C1 segment of cervical spinal cord (tissue), 14 donors: ENCODE data around the gene UMAD1.
"Not testable (repeated sequence)": the region's sequence is repeated elsewhere in the genome, so short reads cannot be mapped to it uniquely, and the experiment has no call there.

Source experiments
- DNase-seq, 14 donors: peaks; one replicate each; lab custom pipeline; 2025; lab: John Stamatoyannopoulos, UW

UMAD1 gene

DNA sequence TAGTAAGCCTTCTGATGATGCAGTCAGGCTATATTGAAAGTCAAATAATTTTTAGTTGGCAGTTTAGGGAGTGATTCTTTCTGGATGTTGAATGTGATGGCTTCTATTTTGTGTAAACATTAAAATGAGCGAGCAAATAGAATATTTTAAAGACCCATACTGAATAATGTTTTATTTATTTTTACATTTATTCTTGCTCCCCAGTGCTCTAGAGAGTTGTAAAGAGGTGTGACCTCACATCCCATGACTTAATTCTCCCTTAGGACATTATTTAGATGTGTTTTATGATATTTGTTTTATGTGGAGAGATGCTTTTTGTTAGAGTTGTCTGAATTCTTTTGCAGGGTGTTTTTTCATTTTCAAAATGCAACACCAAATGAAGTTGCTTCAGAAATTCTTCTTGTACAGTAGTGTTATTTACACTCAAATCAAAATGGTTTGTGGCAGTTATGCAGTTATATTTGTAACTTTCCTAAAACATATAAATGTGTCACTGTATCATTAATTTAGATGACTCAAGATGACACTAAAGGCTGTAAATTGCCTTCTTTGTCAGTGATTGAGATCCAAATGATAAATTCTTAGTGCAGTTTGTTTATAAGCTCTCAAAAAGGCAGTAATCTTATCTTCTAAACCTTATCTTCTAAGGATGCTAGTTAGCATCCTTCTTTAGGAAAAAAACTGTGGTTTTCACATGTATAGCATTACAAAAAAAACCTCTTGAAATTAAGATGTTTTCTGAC, 12.4 kb downstream of the UMAD1 start:
- DNase-seq: no peak

DNA sequence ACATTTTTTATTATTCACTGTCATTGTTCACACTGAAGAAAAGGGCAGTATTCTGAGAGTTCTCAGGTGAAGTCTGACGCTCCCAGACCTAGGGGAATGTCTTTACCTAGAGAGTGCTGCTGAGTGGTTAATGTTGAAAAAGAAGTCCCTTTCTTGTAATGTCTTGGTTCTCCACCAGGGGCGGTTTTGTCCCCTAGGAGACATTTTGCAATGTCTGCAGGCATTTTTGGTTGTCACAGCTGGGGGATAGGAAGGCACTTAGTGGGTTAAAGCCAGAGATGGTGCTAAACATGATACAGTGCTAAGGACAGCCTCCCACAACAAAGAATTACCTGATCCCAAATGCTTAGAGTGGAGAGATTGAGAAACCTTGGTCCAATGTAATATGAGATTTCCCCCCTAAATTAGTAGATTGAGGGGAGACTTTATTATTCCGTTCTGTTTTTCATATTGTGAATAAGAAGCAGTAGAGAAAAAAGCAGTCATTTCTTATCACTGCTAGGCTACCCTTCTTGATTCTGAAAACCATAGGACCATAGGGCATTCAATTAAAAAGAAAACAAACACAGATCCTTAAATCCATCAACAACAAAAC, 13.1 kb downstream of the UMAD1 start:
- DNase-seq: no peak

DNA sequence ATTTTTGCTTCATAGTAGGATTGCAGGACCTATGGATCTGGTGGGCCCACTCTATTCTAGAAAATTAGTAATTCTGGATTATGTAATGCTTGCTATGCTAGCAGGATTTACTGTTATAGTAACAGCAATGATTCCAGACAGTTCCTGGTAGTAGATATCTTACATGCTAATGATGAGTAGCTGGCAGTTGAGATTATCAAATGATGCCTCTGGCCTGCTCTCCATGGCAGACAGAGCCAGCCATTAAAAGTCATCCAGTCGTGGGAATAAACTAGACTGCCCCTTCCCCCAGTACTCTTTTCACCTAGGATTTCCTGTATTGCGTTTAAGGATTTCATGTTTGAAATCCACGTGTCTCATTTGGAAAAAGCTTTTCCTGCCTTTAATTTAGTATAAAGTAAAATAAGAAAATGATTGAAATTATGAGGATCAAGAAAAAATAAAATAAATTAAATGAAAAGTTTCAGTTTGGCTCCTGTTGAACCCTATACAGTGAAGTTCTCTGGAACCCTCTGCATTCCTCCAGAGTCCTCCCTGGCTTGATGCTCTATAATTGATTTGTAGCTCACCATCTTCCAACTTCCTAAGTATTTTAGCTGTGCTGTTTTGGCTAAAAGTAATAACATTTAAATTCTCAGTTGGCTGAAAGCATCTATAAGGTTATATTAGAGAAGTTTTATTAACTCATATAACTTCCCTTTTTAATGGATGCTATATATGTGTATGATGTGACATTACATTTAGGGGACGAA, 14.6 kb downstream of the UMAD1 start:
- no peak for DNase-seq

DNA sequence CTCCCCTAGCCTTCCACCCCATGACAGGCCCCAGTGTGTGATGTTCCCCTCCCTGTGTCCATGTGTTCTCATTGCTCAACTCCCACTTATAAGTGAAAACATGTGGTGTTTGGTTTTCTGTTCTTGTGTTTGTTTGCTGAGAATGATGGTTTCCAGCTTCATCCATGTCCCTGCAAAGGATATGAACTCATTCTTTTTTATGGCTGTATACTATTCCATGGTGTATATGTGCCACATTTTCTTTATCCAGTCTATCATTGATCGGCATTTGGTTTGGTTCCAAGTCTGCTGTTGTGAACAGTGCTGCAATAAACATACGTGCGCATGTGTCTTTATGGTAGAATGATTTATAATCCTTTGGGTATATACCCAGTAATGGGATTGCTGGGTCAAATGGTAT, 15.9 kb downstream of the UMAD1 start:
- DNase-seq: not testable (repeated sequence)

DNA sequence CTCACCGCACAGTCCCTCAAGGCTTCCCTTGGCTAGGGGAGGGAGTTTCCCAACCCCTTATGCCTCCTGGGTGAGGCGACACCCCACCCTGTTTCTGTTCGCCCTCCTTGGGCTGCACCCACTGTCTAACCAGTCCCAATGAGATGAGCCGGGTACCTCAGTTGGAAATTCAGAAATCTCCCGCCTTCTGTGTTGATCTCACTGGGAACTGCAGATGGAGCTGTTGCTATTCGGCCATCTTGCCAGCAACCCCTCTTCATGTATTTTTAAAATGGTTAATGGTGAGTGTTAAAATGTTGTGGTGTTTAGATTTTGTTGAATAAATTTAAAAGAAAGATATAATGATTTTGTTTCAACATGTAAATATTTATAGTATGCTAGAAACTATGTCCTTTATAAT, 22.0 kb downstream of the UMAD1 start:
- no peak for DNase-seq

DNA sequence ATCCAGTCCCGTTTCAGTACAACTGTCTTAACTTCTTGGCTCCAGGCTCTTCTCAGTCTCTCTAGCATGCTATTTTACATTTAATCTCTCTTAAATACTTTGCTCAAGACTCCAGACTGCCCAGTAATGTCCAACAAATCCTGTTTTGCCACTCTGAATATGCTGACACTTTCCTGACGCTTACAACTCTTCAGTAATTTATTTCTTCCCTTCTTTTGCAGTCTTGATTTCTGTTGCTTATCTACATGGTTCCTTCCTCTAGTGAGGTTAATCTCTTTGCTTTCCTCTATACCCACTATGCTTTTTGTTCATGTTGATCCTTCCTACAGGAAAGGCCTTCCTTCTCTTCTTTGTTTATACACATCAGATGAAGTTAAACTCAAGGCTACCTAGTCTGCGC, 23.7 kb downstream of the UMAD1 start:
- no peak for DNase-seq

DNA sequence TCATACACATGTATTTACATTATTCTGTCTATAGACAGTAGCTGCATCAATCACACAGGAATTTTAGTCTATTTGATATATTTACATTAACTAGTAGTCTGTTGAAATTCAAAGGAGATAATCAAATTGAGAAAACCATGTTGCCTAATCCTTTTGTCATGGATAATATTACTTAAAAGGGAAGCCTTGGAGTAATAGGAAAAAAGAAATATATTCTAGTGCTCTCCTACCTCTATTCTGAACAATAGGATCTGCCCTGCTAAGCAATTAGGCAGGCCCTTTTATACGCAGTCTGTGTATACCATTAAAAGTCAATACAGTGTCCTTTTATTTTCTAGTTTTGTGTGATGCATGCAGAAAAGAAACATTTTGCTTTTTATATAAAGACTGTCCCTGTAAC, 24.5 kb downstream of the UMAD1 start:
- no peak for DNase-seq

DNA sequence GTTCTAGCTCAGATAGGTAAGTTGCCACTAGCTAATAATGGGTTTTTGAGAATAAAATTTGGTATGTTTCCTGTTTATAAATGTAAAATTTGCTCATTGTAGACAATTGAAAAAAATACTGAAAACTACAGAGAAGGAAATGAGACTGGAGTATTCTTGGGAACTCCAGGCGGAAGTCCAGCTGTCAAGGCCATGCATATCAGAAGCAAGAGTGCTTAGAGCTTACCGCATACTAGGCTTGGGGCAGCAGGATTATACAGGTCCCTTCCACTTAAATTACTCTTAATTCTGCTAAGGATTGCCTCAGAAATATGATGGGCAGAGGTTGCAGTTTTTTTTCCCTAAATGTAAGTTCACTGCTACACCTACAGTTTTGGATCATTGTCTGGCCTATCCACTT, 26.6 kb downstream of the UMAD1 start:
- DNase-seq: no peak

DNA sequence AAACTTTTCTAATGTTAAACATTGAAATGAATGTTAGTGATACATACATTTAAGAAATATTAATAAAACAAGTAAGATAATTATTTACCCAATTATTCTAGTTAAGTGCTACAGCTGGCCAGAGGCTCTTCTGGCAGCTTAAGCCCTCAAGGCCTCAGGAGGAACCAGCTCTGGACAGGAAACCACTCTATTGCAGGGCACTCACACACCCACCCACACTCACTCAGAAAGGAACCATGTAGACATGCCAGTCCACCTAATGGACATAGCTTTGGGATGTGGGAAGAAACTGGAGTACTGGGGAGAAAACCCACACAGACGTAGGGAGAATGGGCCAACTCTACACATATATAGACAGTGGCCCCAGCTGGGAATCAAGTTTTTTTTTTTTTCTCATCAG, 28.2 kb downstream of the UMAD1 start:
- no peak for DNase-seq

DNA sequence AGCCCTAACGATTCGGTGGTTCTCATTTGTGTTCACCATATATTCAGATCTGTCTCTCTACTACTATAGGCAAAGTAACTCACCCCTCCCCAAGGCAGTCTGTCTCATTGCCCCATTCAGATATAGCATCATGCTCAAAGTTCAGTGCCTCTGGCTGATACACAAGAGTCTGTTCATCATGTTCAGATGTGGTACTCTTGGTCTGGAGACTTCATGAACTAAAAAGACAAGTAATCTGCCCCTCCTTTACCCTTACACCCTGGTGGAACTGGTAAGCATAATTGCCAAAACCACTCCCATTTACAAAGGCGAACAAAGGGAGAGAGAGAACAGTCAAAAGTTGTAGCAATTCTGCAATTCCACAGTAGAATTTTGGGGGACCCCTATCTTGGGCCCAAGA, 29.9 kb downstream of the UMAD1 start:
- DNase-seq: no peak

DNA sequence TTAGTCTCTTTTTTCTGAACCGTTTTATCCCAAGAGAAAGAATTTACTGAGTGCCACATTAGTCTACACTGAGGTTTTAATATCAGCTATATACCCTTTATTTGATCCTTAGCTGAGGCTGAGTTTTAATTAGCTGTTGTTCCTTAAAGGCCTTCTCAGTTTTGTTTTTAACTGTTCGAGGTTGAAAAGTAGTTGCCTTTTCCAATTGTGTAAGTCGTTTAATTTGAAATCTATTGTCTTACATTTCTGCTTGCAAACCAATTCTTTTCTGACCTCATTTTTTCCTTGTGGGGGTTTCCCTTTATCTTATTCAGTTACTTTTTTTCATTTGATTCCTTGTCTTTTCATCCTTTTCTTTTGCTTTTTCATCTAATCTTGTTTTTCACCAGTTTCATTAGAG, 30.8 kb downstream of the UMAD1 start:
- DNase-seq: no peak

DNA sequence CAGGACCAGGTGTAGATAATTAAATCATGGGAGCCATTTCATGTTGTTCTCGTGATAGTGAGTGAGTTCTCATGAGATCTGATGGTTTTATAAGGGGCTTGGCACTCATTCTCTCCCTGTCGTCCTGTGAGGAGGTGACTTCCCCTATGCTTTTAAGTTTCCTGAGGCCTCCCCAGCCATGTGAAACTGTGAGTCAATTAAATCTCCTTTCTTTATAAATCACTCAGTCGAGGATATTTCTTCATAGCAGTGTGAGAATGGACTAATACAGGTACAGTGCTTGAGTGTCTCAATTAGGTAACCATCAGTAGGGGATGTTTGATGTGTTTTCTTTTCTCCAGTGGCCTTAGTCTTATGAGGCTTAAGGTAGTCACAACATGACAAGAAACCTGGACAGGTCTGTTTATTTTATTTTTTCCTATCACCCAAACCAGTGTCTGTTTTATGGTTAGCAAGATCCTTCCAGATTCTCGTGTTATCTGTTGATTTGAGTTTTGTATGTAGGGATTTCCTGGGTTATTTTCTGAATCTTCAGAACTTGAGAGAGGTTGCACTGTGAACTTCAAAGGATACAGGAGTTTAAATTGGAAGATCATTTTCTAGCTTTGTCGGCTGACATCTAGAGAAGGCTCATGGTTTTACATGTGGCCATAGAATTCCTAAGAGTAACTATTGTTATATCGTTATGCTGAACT, 32.1 kb downstream of the UMAD1 start:
- no peak for DNase-seq

DNA sequence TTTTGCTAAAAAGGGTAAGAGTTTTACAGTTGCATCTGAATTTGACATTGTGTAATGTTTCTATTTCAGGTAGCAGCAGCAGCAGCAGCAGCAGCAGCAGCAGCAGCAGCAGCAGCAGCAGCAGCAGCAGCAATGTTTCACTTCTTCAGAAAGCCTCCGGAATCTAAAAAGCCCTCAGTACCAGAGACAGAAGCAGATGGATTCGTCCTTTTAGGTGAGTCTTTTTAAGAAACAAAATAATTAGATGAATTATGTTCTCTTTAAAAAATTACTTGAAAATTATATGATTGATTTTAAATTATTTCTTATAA, 32.6 kb downstream of the UMAD1 start:
- DNase-seq: no peak

DNA sequence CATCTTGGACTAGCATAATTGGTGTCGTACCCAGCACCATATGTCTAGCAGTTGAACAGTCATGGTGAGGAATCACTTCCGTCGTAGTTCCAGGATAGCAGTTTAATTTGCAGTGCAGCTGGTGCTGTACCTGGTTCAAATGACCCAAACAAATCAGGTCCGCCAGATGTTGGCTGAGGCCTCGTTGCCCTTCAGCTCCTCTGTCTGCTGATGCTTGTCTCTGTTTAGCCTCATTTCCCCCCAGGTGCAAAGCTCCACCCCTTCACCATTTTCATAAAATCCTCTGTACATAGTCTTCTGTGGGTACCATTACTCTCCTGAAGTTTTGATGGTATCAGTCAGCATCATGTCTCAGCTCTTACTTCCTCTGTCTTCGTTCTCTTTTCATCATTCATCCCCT, 35.1 kb downstream of the UMAD1 start:
- DNase-seq: no peak

DNA sequence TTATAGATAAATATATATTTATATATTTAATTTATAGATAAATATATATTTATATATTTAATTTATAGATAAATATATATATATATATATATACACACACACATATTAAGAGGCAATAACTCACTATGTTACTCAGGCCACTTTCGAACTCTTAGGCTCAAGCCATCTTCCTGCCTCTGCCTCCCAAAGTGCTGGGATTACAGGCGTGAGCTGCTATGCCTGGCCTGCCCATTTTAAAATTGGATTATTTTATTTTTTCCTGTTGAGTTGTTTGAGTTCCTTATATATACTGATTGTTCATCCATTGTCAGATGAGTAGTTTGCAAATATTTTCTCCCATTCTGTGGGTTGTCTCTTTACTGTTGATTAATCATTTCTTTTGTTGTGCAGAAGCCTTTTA, 39.1 kb downstream of the UMAD1 start:
- not testable (repeated sequence) for DNase-seq

DNA sequence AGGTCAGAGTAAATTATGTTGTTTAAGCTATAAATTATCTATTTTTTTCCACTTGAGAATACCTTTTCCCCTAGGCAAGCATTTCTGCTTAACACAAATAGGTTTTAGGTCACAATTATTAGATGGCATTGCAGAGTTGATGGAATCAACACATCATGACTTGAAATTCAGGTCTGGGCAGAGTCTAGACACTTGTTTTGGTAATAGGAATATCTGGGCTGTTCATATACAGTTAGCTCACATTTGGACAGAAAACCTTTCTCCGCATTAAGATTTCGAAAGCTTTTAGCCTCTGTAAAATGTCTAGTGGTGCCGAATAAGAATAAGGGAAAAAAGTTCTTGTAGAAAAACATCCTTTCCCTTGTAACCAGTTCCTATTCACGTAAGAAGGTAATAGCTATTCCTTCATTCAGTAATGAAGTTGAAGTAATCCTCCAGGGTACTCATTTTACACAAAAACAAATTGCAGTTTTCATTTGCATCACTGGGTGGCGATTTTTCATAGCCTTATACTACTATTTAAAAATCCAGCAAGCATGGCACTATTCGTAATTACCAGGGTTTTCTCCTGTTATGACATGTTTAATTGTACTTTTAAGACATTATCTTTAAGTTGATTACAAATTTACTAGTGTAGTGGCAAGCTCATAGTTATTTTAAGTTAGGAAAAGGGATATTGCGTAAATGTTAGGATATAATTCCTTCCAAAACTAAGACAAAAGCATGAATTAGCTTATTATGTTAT, 40.8 kb downstream of the UMAD1 start:
- DNase-seq: peak in 2 of 14 donors; percentile 40 to 73

DNA sequence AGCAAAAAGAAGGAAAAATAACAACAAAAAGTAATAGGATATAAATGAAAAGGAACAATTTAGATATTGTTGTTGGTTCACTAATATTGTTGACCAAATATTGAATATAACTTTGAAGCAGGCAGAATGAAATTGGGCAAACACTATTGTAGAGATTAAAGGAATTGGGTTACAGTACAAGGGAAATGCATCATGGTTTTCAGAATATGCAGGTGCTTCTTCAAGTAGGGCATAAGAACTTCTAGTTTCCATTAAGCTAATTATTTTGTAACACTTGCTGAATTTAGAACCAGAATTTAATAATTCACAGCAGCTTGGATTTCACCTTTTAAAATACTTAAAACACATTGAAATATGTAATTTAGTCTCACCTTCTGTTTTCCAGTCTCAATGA, 41.4 kb downstream of the UMAD1 start:
- peak in 1 of 14 donors; percentile 61 for DNase-seq

DNA sequence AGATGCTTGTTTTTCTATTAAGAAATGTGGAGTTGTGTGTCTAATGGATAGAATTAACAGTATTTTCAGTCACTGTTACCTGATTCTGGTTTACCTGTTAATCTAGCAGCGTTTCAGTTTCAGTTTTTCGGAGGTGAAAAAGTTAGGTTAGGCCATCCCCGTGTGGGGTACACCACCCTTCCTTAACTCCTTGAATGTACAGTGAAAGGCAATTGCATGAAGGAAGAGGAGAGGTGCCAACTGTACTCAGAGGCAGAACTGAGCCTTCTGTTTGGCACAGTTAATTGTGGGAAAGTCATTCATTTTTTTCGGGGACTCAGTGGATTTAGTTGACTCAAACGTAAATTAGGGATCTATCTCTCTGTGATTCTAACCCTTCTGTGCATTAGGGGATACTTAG, 42.3 kb downstream of the UMAD1 start:
- peak in 1 of 14 donors; percentile 21 for DNase-seq

DNA sequence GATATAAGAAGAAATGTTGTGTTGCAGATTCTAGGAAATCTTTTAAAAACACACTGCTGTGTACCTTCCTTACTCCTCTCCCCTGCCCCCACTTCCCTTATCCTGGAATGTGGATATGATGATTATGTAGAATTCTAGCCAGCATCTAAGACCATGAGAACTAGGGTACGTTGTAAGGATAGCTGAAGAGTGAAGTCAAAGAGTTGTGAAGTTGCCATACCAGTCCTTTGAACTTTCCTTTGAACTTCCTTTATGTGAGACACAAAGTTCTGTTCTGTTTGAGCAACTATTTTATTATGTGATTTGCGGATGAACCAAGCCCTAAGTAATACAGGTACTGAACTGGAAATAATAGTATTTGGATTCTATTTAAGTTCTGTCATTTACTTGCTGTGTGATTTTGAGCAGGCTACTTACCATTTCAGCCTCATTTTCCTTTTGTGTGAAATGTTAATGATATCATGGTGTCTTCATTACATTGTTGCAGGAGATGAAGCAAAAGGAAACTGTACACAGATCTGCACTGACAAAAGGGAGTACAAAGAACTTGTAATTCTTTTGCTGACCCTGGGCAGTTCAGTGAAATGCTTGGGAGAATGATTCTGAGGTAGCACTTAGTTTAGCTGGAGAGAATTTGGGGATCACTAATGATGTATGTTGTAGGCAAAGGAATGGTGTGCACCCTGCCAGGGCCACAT, 46.4 kb downstream of the UMAD1 start:
- no peak for DNase-seq

DNA sequence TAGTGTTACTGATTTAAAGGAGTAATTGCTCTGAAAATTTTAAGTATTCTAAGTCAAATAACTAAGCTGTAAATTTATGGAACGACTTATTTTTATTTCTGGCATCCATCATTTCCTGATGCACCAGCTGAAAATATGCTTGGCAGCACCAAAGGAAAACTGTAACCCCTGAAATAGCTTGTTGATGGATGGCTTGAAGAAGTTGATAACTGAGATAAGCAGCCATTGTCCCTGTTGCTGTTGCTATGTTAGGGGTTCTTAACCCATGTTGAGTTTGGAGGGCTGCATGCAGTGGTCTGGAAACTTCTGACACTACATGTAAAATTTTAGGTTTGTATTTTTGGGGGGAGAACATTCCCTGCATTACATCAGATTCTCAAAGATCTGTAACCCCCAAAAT, 47.2 kb downstream of the UMAD1 start:
- DNase-seq: no peak

DNA sequence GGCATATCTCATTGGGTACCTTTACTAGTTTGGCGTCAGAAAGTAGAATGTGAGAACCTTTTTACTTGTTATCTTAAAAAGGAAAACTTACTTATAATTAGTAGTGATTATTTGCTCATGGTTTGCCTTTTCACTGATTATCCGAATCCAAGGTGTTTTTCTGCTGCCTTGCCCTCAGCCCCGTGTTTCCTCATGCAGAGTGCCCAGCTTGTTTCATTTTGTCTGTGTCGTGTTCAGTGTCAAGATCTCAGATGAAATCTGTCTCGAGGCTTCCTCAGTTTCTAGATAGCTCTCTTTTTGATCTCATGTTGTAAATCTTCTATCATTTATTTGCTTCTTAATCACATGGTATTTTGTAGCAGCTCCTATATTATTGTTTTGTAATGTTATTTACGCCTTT, 47.8 kb downstream of the UMAD1 start:
- DNase-seq: peak in 1 of 14 donors; percentile 18
